SK-N-MC (cell line): ENCODE data around the gene PODXL2.
"Not testable (repeated sequence)": the region's sequence is repeated elsewhere in the genome, so short reads cannot be mapped to it uniquely, and the experiment has no call there.

Experiments used
- EZH2 ChIP-seq: fragments of 200-600 bp; sonication (generic); IDR thresholded peaks from one replicate; pipeline ENCODE4 v1.6.1; 2017; ENCODE audit warnings: antibody characterized with exemption
- FOXP2 ChIP-seq: optimal IDR thresholded peaks from 2 replicates; pipeline ENCODE3; 2011; ENCODE audit warnings: mild to moderate bottlenecking, moderate library complexity; ENCODE audit not compliant: insufficient read depth; ENCODE audit errors: extremely low read length, control extremely low read depth
- POLR2AphosphoS5 ChIP-seq: IDR thresholded peaks from 2 replicates; pipeline ENCODE4 v1.6.1; 2012; ENCODE audit warnings: mild to moderate bottlenecking, low read depth, low read length, borderline replicate concordance

DNA sequence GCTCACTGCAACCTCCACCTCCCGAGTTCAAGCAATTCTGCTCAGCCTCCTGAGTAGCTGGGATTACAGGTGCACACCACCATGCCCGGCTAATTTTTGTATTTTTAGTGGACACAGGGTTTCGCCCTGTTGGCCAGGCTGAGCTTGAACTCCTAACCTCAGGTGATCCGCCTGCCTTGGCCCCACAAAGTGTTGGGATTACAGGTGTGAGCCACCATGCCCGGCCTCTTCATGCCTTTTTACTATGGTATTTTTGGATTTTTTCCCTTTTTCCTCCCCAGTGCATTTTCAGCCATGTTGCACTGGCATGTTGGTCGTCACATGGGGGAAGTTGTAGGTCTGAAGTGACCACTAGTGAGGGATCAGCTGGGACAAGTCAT, 53.2 kb downstream of the PODXL2 start:
- not testable (repeated sequence) for TF ChIP-seq POLR2AphosphoS5, EZH2, FOXP2
